CD4-positive, alpha-beta T cell treated with Interleukin-10 for 1 hour (primary cell): ENCODE measurements around the gene NKX1-1.

Experiments
- DNase-seq: peaks from one replicate; pipeline ENCODE4 v3.0.0-alpha.2; 2020

Gene NKX1-1

DNA sequence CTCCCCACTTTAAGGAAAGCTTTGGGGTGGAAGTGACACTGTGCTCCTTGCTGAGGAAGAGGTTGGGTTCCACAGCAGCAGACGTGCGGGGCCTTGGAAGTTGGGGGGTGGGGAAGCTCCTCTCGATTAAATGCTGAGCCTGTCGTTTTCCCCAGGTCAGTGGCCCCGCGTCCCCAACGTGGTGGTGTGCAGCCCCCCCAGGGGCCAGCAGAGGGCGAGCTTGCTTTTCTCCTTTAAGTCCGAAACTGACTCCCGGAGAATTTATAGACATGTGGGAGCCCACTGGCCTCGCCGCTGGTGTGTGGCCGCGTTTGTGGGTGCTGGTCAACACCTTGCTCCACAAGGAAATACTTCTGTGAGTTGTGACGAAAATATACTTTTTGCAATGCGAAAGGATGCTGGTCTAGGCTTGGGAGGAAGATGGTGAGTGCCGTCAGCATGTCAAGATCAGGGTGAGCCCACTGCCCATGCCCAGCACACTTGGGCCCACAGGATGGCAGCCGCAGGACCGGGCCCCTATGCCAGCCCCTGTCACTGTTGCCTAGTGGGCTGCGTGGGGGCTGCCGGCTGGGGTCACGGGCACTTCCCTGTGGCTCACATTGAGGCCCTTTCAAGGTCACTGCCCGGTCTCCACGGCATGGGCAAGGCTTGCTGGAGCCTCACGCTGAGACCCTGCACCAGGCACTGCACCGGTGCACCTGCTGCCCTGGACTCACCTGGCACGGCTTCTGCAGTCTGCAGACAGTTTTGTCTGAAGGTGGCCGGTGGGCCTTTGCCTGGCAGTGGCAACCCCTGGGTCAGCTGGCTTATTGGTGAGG is 49.9 kb downstream of the NKX1-1 start:
- DNase-seq: peak; percentile 52

DNA sequence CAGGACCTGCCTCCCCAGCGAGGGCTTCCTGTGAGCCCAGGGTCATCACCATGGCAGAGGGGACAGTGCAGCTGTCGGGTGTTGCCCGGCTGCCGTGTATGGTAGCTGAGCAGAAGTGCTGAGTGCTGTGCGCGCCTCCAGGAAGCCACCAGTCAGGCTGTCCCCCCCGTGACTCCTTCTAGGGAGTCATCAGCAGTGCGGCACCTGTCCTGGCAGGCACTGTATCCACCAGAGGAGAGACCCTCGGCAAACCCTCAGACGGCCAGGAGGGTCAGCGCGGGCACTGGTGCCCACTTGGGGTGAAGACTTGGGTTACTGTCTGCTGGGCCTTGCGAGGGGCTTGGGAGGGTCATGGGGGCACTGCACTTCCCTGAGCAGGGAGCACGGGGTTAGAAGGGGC is 50.9 kb downstream of the NKX1-1 start:
- no peak for DNase-seq

DNA sequence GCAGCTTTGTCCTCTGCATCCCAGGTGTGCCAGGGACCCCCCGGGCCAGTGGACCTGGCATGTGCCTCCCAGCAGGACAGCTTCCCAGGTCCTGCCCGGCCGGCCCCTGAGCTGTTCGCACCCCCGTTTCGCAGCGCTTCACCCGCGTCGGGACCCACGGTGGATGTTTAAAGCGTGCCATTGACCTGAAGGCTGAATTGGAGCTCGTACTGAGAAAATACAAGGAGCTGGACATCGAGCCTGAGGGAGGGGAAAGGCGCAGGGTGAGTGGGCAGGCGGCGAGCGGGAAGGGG is 51.3 kb downstream of the NKX1-1 start:
- no peak for DNase-seq

DNA sequence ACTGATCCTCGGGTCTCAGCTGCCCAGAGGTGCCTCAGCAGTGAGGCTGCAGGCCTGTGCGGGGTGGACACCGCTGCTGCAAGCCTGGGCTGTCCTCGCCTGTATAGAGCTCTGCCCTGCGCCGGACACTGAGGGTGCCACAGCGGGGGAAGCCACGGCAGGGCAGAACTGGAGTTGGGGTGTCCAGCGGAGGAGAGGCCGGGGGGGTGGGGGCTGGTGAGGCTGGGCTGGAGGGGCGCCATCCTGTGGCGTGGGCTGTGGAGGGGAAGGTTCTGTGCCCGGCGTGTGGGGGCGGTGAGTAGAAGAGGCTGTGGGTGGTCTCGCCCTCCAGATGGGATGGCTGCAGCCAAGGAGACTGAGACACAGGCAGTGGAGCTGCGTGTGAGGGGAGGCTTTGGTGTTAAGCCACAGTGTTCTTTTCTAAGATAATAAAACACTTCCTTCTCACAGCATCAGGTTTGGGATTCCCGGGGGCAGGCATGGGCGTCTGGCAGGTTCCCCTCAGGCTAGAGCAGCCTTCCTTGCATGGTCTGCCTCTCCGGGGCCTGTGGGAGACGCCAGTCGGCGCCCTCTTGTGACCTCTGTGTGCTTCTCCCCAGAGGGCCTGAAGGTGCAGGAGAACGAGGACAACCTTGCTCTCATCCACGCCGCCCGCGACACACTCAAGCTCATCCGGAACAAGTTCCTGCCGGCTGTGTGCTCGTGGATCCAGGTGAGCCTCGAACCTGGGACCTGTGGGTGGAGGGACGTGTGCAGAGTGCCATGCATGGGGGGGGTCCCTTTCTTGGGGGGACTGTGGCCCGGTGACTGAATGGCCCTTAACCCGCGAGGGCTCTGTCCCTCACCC is 51.9 kb downstream of the NKX1-1 start:
- no peak for DNase-seq

DNA sequence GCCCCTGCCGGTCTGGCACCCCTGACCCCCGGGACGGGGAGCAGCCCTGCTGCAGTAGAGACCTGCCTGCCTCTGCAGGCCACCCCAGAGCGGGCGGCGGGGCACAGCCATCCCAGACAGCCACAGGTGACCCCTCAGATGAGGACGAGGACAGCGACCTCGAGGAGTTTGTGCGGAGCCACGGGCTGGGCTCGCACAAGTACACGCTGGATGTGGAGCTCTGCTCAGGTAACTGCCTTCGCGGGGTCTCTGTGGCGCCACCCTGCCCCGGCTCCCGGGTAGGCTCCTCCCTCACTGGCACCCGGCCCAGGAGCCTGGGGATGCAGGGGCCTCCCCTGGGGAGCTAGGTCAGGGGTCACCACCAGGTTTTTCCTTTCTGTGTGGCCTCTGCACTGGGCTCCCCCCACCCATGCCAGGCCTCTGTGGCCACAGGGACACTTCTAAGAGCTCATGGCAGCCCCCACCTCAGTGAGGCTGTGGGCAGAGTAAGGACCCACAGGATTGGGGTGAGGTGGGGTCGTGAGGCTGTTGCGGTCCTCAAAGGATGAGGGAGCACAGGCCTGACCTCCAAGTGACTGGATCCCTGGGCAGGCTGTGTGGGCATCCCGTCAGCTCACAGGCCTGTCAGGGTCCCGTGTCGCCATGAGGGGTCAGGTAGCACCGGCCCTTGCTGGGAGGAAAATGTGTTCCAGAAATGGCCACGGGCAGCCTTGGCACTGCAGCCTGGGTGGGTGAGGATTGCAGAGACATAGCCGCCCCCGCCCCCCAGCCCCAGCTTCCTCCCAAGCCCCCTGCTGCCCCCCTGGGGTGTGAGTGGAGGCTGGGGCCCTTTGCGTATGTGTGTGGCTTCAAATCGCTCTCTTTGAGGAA is 52.8 kb downstream of the NKX1-1 start:
- DNase-seq: no peak
